Prostate gland (tissue), 2 donors: ENCODE measurements around the gene WWOX.

Experiments used
- POLR2A ChIP-seq: fragments of 450-650 bp; IDR thresholded peaks from one replicate; pipeline ENCODE4 v1.6.1; 2016; ENCODE audit warnings: antibody characterized with exemption, mild to moderate bottlenecking
- POLR2AphosphoS5 ChIP-seq: sonication (generic); formaldehyde crosslinking; IDR thresholded peaks from one replicate; pipeline ENCODE4 v1.6.1; 2017; ENCODE audit warnings: antibody characterized with exemption
- TF ChIP-seq, protein P1 (sequence below), 4 experiments: fragments of 200-600 bp in 2 of 4; fragments of 450-650 bp in 2 of 4; sonication (generic) in 2 of 4; IDR thresholded peaks; 1 replicate in 3 of 4; 2 replicates in 1 of 4; pipeline ENCODE4 v1.5.1; 2016 to 2019; ENCODE audit warnings: antibody characterized with exemption in 4 of 4, mild to moderate bottlenecking in 2 of 4, moderate library complexity in 2 of 4

DNA sequence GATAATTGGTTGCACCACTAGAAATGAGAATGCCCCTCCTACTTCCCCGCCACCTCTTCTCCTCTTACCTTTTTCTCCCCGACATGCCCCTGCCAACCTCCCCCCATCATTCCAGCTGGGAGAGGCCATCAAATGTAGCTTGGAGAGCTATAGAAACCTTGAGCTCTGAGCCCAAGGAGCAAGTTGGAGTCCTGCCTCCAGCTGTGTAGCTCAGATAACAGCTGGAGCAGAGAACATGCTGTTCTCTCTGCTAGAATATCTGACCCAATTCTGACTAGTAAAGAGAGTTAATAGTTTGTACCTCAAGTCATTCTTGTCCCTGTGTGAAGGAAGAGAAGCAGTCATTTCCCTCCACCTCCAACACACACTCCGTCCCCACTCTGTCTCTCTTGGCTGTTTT is 1010.8 kb downstream of the WWOX start:
- TF ChIP-seq, protein P1, sequence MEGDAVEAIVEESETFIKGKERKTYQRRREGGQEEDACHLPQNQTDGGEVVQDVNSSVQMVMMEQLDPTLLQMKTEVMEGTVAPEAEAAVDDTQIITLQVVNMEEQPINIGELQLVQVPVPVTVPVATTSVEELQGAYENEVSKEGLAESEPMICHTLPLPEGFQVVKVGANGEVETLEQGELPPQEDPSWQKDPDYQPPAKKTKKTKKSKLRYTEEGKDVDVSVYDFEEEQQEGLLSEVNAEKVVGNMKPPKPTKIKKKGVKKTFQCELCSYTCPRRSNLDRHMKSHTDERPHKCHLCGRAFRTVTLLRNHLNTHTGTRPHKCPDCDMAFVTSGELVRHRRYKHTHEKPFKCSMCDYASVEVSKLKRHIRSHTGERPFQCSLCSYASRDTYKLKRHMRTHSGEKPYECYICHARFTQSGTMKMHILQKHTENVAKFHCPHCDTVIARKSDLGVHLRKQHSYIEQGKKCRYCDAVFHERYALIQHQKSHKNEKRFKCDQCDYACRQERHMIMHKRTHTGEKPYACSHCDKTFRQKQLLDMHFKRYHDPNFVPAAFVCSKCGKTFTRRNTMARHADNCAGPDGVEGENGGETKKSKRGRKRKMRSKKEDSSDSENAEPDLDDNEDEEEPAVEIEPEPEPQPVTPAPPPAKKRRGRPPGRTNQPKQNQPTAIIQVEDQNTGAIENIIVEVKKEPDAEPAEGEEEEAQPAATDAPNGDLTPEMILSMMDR (IDR thresholded peaks at IDR 0.05), result no peak
- TF ChIP-seq POLR2AphosphoS5, result no peak
- TF ChIP-seq POLR2A, result no peak
